Measurements from ENCODE around the gene MRM2. TPM values are rescaled to one million over a fixed set of nuclear protein-coding genes. Genes with fewer than 3 reads are reported as not detected.

The MRM2 gene
- total RNA-seq, 1 donor from 2014 or later: 19.1 TPM

DNA sequence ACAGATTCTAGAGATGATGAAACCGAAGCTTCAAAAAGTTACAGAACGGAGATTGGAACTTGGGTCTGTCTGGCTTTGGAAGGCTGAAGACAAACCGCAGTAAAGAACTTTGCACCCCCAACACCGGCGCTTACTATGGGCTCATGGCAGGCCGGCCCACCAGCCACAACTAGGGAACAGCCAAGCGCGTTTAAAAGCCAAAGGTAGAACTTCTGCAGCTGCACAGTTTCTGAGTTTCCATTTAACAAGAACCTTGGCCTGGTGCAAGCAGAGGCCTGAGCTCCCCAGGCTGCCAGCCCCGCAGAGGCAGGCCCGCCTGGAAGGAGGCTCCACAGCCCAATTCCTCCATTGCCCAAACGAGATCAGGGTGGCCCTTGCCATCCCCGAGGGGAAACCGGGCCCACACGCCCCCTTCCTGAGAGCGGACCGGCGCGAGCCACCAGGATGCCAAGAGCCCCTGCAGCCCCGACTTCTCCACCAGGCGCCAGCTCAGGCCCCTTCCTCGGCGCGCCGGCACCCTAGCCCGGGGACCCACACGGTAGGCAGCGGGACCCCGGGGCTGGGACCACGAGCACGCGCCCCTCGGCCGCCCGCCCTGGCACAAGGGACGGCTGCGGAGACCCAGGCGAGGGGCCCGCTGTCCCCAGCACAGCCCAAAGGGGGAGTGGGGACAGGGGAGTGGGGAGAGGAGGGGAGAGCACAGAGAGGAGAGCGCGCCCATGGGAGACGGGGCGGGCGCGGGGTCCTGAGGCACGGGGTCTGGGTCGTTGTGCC is 9.8 kb downstream of the MRM2 start:
- peak; percentile 21 for DNase-seq (ENCODE audit: low spot score)
- no peak overlapping the region for H3K27ac Mint-ChIP-seq (ENCODE audit: unreplicated experiment)
- H3K4me3 Mint-ChIP-seq (ENCODE audit: unreplicated experiment): peak overlapping the region; percentile 90
- TF ChIP-seq, protein P1, sequence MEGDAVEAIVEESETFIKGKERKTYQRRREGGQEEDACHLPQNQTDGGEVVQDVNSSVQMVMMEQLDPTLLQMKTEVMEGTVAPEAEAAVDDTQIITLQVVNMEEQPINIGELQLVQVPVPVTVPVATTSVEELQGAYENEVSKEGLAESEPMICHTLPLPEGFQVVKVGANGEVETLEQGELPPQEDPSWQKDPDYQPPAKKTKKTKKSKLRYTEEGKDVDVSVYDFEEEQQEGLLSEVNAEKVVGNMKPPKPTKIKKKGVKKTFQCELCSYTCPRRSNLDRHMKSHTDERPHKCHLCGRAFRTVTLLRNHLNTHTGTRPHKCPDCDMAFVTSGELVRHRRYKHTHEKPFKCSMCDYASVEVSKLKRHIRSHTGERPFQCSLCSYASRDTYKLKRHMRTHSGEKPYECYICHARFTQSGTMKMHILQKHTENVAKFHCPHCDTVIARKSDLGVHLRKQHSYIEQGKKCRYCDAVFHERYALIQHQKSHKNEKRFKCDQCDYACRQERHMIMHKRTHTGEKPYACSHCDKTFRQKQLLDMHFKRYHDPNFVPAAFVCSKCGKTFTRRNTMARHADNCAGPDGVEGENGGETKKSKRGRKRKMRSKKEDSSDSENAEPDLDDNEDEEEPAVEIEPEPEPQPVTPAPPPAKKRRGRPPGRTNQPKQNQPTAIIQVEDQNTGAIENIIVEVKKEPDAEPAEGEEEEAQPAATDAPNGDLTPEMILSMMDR (IDR thresholded peaks at IDR 0.05; ENCODE audit: unreplicated experiment): no peak
- H3K9me3 Mint-ChIP-seq (ENCODE audit: unreplicated experiment): no peaks in the 10 kb centered on the region
- H3K36me3 Mint-ChIP-seq (ENCODE audit: low read depth, unreplicated experiment): peaks cover 18% of the 10 kb centered on the region
- H3K27me3 Mint-ChIP-seq (ENCODE audit: unreplicated experiment): peaks cover 8% of the 10 kb centered on the region
- H3K4me1 Mint-ChIP-seq (ENCODE audit: unreplicated experiment): peaks cover 18% of the 10 kb centered on the region

DNA sequence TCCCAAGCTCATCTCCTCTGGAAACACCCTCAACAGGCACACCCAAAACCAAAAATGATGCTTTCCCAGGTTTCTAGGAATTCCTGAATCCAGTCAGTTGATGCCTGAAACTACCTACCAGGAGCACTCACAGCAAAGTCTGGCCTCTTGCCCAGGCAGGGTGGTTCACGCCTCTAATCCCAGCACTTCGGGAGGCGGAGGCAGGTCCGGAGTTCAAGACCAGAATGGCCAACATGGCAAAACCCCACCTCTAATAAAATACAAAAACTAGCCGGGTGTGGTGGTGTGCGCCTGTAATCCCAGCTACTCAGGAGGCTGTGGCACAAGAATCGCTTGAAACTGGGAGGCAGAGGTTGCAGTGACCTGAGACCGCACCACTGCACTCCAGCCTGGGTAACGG is 11.1 kb downstream of the MRM2 start:
- no peak overlapping the region for H3K4me3 Mint-ChIP-seq (ENCODE audit: unreplicated experiment)
- no peak overlapping the region for H3K27ac Mint-ChIP-seq (ENCODE audit: unreplicated experiment)
- peaks cover 8% of the 10 kb centered on the region for H3K27me3 Mint-ChIP-seq (ENCODE audit: unreplicated experiment)
- no peaks in the 10 kb centered on the region for H3K9me3 Mint-ChIP-seq (ENCODE audit: unreplicated experiment)
- TF ChIP-seq, protein P1 (IDR thresholded peaks at IDR 0.05; ENCODE audit: unreplicated experiment): no peak
- peaks cover 18% of the 10 kb centered on the region for H3K4me1 Mint-ChIP-seq (ENCODE audit: unreplicated experiment)
- peaks cover 20% of the 10 kb centered on the region for H3K36me3 Mint-ChIP-seq (ENCODE audit: low read depth, unreplicated experiment)
- no peak for DNase-seq (ENCODE audit: low spot score)

DNA sequence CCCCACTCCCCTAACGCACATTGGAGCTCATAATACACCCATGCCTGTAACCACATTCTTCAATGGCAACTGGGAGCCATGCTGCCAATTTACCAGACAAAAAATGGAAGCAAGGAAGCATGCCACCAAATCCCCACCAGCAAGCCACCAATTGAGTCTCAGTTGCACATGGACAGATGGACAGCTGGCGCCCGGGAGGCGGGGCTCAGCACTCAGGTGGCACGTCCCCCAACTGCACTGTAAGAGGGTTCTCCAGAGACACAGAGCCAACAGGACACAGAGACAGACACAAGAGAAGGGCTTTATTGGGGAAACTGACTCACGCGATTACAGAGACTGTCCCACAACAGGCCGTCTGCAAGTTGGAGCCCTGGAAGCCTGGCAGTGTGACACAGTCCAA is 11.8 kb downstream of the MRM2 start:
- Mint-ChIP-seq H3K27ac (ENCODE audit: unreplicated experiment) (no peak overlapping the region), H3K36me3 (ENCODE audit: low read depth, unreplicated experiment) (peaks cover 21% of the 10 kb centered on the region), H3K27me3 (ENCODE audit: unreplicated experiment) (peaks cover 8% of the 10 kb centered on the region), H3K4me1 (ENCODE audit: unreplicated experiment) (peaks cover 18% of the 10 kb centered on the region), H3K4me3 (ENCODE audit: unreplicated experiment) (no peak overlapping the region), H3K9me3 (ENCODE audit: unreplicated experiment) (no peaks in the 10 kb centered on the region)
- TF ChIP-seq, protein P1 (IDR thresholded peaks at IDR 0.05; ENCODE audit: unreplicated experiment): no peak
- no peak for DNase-seq (ENCODE audit: low spot score)

DNA sequence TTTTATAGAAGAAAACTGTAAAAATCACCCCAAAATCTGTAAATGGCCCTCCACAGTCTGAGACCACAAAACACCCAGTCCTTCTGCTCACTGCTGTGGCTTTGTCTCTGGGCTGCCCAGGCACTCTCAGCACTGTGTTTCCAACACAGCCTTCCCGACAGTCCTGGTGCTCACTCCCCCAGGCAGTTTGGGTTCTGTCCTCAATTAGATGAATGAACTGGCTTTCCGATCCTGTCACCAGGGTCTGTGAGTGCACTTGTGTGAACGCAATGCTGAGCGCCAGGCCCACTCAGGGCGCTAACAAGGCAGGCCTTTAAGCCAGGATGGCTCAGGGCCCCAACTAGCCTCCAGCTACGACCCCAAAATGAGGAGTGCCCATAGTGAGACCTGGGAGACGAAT is 12.5 kb downstream of the MRM2 start:
- Mint-ChIP-seq H3K4me3 (ENCODE audit: unreplicated experiment) (no peak overlapping the region), H3K36me3 (ENCODE audit: low read depth, unreplicated experiment) (peaks cover 23% of the 10 kb centered on the region), H3K27me3 (ENCODE audit: unreplicated experiment) (peaks cover 8% of the 10 kb centered on the region), H3K9me3 (ENCODE audit: unreplicated experiment) (no peaks in the 10 kb centered on the region), H3K4me1 (ENCODE audit: unreplicated experiment) (peaks cover 13% of the 10 kb centered on the region), H3K27ac (ENCODE audit: unreplicated experiment) (peak overlapping the region; percentile 61)
- TF ChIP-seq, protein P1 (IDR thresholded peaks at IDR 0.05; ENCODE audit: unreplicated experiment): no peak
- no peak for DNase-seq (ENCODE audit: low spot score)

DNA sequence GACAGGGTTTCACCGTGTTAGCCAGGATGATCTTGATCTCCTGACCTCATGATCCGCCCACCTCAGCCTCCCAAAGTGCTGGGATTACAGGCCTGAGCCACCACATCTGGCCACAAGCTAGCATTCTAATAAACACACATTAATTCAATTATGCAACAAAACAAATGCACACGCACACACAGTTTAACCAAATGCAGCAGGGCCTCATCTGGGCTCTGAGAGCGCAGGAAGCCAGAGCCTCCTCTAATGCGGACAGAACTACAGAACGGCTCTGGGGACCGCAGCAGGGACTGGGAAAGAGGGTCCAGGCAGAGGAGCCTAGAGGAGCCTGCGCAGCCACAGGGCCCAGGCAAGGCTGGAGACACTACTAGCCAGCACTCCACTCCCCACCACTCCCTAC is 13.1 kb downstream of the MRM2 start:
- TF ChIP-seq, protein P1 (IDR thresholded peaks at IDR 0.05; ENCODE audit: unreplicated experiment): no peak
- Mint-ChIP-seq H3K9me3 (ENCODE audit: unreplicated experiment) (no peaks in the 10 kb centered on the region), H3K27me3 (ENCODE audit: unreplicated experiment) (peaks cover 8% of the 10 kb centered on the region), H3K4me1 (ENCODE audit: unreplicated experiment) (peaks cover 12% of the 10 kb centered on the region), H3K36me3 (ENCODE audit: low read depth, unreplicated experiment) (peaks cover 28% of the 10 kb centered on the region), H3K27ac (ENCODE audit: unreplicated experiment) (no peak overlapping the region), H3K4me3 (ENCODE audit: unreplicated experiment) (no peak overlapping the region)
- DNase-seq (ENCODE audit: low spot score): no peak
